Fibroblast of the aortic adventitia (primary cell): ENCODE data around the gene CYP2A6. TPM values are rescaled to one million over a fixed set of nuclear protein-coding genes. Genes with fewer than 3 reads are reported as not detected.

ENCODE experiments used
- DNase-seq: peaks from one replicate; pipeline ENCODE4 v3.0.0-alpha.2; 2010; ENCODE audit warnings: low read depth
- H3K4me3 ChIP-seq: 2 replicates; pipeline ENCODE4 v1.5.1; 2011; ENCODE audit warnings: low read depth, mild to moderate bottlenecking, control low read depth, low read length, moderate library complexity
- total RNA-seq: library from RNA; depleted of rRNA; stranded (reverse); fragments of >200 nt; gene quantifications from 2 replicates; pipeline ENCODE4 v1.2.3, GENCODE V29; 2012; ENCODE audit warnings: low replicate concordance
- TF ChIP-seq, protein P1 (sequence below): IDR thresholded peaks from 2 replicates; pipeline ENCODE4 v1.5.1; 2011; ENCODE audit warnings: mild to moderate bottlenecking, low read length, control low read depth, inconsistent platforms; ENCODE audit not compliant: insufficient read depth

Gene CYP2A6
- total RNA-seq, 1 donor, result not detected

DNA sequence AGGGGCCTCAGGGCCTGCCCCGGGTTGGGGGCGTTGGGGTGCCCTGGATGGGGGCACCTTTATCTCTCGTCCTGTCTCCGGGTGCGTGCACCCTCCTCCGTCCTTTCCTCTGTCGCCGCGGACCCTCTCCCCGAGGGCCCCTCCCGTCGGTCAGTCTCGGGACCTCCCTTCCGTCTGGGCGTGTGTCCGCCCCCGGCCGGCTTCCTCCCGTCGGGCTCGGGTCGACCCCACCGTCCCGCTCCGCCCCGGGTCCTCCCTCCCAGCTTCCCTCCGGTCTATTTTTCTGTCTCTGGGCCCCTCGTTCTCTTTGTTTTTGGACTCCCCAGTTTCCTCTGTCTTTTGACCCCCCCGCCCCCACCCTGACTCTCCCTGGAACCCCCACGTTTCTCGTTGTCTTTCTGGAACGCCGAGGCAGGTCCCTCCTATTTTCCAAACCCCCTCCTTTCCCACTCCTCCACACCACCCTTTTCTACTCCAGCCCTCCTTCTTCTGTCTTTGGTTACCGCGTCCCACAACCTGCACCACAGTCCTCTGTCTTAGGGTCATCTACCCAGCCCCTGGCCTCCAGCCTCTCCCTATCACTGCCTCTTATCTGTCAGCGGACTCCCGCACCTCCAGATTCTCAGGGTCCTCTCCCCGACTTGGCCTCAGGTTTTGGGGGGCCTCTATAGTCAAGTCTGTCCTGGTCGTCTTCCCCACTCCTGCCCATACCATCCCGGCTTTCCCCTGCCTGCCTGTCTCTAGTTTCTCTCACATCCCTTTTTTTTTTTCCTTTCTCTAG is 50.5 kb downstream of the CYP2A6 start:
- TF ChIP-seq, protein P1, sequence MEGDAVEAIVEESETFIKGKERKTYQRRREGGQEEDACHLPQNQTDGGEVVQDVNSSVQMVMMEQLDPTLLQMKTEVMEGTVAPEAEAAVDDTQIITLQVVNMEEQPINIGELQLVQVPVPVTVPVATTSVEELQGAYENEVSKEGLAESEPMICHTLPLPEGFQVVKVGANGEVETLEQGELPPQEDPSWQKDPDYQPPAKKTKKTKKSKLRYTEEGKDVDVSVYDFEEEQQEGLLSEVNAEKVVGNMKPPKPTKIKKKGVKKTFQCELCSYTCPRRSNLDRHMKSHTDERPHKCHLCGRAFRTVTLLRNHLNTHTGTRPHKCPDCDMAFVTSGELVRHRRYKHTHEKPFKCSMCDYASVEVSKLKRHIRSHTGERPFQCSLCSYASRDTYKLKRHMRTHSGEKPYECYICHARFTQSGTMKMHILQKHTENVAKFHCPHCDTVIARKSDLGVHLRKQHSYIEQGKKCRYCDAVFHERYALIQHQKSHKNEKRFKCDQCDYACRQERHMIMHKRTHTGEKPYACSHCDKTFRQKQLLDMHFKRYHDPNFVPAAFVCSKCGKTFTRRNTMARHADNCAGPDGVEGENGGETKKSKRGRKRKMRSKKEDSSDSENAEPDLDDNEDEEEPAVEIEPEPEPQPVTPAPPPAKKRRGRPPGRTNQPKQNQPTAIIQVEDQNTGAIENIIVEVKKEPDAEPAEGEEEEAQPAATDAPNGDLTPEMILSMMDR, result no peak
- peak overlapping the region; percentile 86 for H3K4me3 ChIP-seq
- DNase-seq, result no peak

DNA sequence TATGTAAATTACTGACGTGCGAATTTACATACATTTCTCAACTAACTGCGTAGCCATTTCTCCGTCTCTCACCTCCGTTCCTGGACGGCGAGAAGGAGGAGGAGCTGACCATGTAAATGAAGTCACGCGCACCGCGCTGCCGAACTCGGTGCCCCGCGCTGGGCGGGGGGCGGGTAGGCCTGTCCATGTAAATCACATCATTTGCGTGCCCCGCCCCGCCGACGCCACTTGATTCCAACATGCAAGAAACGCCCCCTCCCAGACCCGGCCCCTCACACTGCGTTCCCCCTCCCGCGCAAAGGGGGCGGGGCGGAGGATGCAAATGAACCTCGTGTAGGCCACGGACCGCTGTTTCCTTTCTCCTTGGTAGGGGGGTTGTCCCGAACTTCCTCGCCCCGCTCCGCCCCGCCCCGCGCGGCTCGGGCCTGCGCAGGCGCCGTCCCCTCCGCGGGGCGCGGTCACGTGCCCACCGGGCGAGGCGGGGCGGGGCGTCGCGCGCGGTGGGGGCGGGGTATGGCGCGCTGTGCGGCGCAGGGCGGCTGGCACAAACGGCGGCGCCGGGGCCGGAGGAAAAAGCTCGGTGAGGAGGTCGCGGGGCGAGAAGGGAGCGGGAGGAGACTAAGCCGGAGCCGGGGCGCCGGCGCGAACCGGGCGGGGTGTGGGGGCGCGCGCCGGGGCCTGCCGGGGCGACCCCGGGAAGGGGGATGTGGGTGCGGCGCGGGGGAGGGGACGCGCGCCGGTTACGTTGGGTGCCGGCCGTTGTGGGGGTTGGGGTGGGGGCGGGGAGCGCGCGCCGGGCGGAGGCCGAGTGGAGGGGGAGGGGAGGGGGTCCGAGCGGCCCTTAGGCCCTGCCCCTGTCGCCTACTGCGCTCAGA is 51.3 kb downstream of the CYP2A6 start, which contains the start of gene EGLN2:
Gene EGLN2, plus strand, starts transcription at position 509 of the 875 bp plus-strand sequence. CDS start 1,382 bp downstream, outside the sequence.
- DNase-seq, result peak; percentile 99
- peak within 1 kb of the TSS; percentile 86 for H3K4me3 ChIP-seq
- TF ChIP-seq, protein P1, result no peak

DNA sequence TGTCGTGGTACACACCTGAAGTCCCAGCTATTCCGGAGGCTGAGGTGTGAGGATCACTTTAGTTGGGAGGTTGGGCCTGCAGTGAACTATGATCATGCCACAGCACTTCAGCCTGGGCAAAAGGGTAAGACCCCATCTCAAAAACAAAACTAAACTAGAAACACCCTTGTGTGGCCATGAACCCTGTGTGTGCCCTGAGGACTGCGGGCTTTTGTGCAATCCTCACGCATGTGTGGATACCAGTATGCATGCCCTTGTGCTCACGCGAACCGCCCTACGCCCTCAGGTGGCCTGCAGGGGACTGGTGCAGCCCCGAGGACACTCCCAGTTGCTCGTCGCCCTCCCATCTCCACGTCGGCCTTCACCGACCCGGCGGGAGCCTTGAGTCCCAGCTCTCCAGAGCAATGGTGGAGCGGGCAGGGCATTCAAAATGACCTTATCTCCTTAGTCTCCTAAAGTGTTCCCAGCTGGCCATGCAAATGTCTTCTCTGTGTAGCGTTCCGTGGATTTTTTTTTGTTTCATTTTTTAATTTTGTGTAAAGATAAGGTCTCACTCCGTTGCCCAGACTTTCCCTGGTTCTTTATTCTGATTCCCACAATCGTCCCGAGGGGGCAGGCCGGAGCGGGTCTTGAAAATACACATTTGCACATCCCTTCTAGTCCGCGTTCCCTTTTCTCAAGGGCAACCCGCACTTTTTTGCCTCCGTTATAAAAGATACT is 52.1 kb downstream of the CYP2A6 start:
- TF ChIP-seq, protein P1, result peak; percentile 64
- DNase-seq, result peak; percentile 50

DNA sequence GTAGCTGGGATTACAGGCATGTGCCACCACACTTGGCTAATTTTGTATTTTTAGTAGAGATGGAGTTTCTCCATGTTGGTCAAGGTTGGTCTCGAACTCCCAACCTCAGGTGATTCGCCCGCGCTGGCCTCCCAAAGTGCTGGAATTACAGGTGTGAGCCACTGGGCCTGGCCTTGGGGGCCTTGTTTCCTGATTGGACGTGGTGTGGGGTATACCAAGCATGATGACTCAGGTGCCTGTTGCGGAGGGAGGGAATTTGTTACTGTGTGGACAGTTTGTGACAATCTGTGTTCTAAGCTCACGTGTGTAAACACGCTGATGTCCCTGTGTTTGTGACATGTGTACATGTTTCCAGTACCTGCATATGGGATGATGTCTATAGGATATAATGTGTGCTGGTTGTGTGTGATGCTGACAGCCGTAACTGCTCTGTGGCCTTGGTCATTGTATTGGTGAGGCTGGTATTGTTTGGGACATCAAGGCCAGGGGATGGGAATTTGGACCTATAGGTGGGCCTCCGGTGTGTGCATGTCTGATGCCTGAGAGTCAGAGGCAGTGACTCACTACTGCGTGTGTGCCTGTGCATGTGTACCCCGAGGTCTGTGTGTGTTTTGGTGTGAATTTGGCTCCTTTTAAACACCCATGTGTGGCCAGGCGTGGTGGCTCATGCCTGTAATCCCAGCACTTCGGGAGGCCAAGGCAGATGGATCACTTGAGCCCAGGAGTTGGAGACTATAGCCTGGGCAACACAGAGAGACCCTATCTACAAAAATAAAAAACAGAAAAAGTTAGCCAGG is 52.9 kb downstream of the CYP2A6 start:
- TF ChIP-seq, protein P1, result no peak
- no peak for DNase-seq
- no peak overlapping the region for H3K4me3 ChIP-seq

More for the DNA sequence above, 52.1 kb downstream of the CYP2A6 start:
- peak overlapping the region; percentile 63 for H3K4me3 ChIP-seq

Other genes with a start within 250 kb of the CYP2A6 start
- gene LTBP4, start 249.1 kb downstream of the CYP2A6 start, total RNA-seq, result 31.5 and 38.9 TPM in 2 replicates
- gene NUMBL, start 159.8 kb downstream of the CYP2A6 start, total RNA-seq, result 51.4 and 251 TPM in 2 replicates
- 19.5 and 29.5 TPM in 2 replicates for gene COQ8B, start 133.6 kb downstream of the CYP2A6 start, total RNA-seq
- gene ITPKC, start 133.3 kb downstream of the CYP2A6 start, total RNA-seq, result 12.7 and 15.2 TPM in 2 replicates
- gene ACTMAP, start 100.0 kb downstream of the CYP2A6 start, total RNA-seq, result 0.74 and 0.99 TPM in 2 replicates
- gene SNRPA, start 99.2 kb downstream of the CYP2A6 start, total RNA-seq, result 19.1 and 29.8 TPM in 2 replicates
- gene MIA, start 74.9 kb downstream of the CYP2A6 start, total RNA-seq, result not detected in 2 replicates
- gene RAB4B, start 72.2 kb downstream of the CYP2A6 start, total RNA-seq, result 9.0 and 10.1 TPM in 2 replicates
- 60.6 and 64.2 TPM in 2 replicates for gene EGLN2, start 51.3 kb downstream of the CYP2A6 start, total RNA-seq
- not detected in 2 replicates for gene CYP2A7, start 31.8 kb upstream of the CYP2A6 start, total RNA-seq
- gene CYP2B6, start 140.8 kb upstream of the CYP2A6 start, total RNA-seq, result not detected in 2 replicates
- gene CYP2A13, start 238.0 kb upstream of the CYP2A6 start, total RNA-seq, result not detected in 2 replicates